NCI-H2196 treated with DMSO at 0.1 percent for 48 hours (cell line): ENCODE data around the gene RSPH6A.

Source experiments
- DNase-seq: peaks from one replicate; lab custom pipeline; 2025; ENCODE audit not compliant: unreplicated experiment; lab: John Stamatoyannopoulos, UW

The RSPH6A gene

GRCh38 chr19:45825917-45826893, 11.1 kb upstream of the RSPH6A start:
- no peak for DNase-seq

GRCh38 chr19:45825263-45825605, 10.1 kb upstream of the RSPH6A start:
- no peak for DNase-seq

- DNase-seq = no peak
Observed at GRCh38 chr19:45824531-45825262, 9.6 kb upstream of the RSPH6A start.

- peak; percentile 62 for DNase-seq
Observed at GRCh38 chr19:45824041-45824471, 8.9 kb upstream of the RSPH6A start.

GRCh38 chr19:45823182-45823581, 8.1 kb upstream of the RSPH6A start:
- DNase-seq = no peak

DNA sequence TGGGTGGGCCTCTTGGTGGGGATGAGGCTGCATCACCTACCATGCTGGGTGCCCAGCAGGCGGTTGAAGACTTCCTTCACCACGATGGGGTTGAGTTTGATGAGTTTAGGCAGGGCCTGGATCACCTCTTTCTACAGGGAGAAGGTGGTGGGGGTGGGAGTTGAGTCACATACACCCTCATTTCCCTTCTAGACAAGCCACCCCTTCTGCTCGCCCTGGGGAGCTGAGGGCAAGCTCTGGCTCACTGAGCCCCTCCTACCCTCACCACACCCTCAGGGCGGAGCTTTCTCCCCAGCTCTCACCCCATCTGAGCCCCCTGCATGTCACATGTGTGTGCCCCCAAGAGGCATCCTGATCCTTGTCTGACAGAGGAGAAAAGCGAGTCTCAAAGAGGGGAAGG, 7.6 kb upstream of the RSPH6A start:
- DNase-seq = no peak

DNA sequence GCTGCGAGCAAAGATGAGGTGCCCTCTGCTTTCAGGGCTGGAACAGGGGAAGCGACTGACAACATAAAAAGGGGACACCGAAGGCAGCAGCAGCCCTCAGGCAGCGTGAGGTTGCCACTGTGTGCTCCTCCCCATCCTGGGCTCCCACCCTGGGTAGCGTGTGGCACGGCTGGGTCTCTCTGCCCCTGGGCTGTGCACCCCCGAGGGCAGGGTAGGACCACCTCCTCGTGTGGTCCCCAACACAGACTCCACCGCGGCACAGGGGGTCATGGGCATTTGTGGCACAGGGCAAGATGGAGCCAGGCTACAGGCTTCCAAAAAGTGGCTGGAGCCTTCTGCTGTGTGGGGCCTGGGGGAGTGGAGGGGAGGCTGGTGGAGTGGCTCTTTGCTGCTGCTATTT, 6.5 kb upstream of the RSPH6A start:
- DNase-seq = no peak

- DNase-seq = no peak
Observed at GRCh38 chr19:45821103-45821521, 6.0 kb upstream of the RSPH6A start.

GRCh38 chr19:45820413-45821102, 5.5 kb upstream of the RSPH6A start:
- DNase-seq = no peak

- no peak for DNase-seq
Observed at GRCh38 chr19:45819769-45820168, 4.7 kb upstream of the RSPH6A start.

GRCh38 chr19:45817725-45818301, 2.7 kb upstream of the RSPH6A start:
- DNase-seq = peak; percentile 8

DNA sequence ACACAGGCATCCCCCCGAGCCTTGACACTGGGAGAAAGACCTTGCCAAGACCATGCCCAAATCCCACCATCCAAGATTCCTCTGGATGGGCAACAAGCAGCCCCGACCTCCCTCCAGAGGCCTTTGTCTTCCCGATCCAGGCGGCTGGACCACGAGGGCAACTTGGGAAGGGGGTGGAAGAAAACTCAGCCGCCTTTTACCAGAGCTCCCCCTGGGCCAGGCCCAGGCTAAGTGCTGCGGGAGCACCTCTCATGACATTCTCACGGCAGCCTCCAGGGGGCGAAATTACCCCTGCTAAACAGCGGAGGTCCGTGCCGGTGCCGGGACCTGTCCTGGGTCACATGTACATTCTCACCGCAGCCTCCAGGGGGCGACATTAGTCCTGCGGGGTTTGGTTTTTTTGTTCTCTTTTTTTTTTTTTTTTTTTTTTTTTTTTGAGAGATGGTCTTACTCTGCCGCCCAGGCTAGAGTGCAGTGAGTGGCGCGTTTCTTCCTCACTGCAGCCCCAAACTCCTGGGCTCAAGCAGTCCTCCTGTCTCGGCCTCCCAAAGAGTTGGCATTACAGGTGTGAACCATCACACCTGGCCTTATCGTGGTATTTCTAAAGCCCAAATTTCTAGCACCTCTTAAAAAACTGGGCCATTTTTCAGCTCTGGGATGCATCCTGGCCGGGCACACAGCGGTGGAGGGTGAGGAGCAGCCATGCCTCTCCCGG, 2.1 kb upstream of the RSPH6A start:
- peak; percentile 76 for DNase-seq

DNA sequence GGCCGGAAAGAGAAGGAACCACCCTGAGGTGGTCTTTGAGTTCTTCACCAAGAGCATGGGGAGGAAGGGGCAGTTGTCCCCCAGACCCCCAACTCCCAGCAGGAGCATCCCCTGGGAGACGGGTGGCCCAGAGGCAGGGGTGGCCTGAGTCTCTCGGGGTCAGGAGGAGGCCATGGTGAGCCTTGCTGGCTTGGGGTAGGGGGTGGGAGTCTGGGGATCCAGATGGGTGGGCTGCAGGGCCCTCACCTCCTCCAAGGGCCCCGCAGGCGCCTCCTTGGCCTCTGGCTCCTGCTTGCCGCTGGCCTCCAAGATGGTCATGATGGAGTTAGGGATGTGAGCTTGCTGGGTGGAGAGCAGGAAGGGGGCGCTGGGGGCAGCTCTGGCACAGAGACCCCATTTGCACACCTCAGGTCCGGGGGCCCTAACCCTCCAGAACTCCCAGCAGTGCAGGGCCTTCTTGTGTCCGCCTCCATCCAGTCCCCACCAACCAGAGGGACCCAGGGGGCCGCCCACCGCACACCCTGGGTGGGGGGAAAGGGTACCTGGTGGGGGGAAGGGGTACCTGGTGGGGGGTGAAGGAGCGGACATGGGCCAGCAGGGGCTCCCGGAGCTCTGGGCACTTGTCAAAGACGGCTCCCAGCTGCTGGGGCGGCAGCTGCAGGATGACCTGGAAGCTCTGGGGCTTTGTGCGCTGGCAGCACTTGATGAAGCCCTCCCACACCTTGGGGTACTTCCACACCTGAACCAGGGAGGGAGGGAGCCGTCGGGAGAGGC, 1.3 kb upstream of the RSPH6A start:
- DNase-seq = no peak

DNA sequence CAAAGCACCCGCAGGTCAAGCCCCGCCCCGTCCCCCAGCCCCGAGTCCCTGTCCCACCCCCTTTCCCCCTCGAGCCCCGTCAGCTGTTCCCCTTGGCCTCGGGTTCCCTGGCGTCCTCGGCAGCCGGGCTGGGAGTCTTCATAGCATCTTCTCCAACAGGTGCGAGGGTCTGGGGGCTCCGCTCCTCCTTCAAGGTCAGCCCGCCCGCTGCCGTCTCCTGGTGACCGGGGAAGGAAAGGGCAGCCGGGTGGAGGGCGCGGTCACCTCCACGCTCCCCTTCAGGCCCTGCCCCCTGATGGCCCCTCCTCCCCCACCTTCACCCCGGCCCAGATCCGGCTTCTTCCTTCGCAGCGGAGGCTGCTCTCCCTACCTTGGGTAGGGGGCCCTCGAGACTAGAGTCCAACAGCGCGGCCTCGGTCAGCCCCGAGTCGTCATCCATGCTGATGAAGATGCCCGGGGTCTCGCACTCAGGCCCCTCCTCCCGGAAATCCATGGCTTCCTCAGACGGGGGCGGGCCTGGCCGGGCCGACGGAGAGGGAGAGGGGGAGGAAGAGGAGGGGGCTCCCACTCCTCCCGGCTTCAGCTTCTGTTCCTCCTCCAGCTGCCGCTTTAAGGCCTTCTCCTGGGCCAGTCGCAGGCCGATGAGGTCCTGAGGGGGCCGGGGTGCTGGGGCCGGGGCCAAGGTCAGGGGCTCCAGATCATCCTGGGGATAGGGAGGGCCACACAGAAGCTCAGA, 541 bp upstream of the RSPH6A start:
- no peak for DNase-seq

- no peak for DNase-seq
Observed at GRCh38 chr19:45814166-45814780, 835 bp downstream of the RSPH6A start.

GRCh38 chr19:45812297-45812696, 2.8 kb downstream of the RSPH6A start:
- no peak for DNase-seq

DNA sequence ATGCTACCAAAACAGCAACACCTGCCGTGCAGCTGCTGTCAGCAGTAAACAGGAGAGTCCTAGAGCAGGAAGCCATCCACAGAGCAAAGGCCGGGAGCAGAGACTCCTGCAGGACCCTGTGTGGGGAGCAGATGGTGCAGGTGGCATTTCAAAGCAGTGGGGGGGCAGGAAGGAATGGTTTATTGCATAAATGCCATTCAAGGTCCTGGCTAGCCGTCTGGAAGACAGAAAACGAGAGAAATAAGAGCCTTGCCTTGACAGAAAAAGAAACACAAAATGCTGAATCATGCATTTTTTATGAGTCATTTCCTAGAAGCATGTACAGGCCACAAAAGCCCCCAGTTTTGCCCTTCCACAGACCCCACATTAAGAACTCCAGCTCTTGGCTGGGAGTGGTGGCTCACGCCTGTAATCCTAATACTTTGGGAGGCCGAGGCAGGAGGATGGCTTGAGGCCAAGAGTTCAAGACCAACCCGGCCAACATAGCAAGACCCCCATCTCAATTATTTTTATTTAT, 5.4 kb downstream of the RSPH6A start:
- DNase-seq = peak; percentile 38

- DNase-seq = no peak
Observed at GRCh38 chr19:45805719-45806118, 9.4 kb downstream of the RSPH6A start.

GRCh38 chr19:45804959-45805230, 10.2 kb downstream of the RSPH6A start:
- DNase-seq = no peak
